GM12878 (cell line): ENCODE data around the gene ACAT2.
"Not testable (repeated sequence)": the region's sequence is repeated elsewhere in the genome, so short reads cannot be mapped to it uniquely, and the experiment has no call there.

ENCODE experiments used
- EP300 ChIP-seq, 2 experiments: fragments of 150-350 bp in 1 of 2; IDR thresholded peaks; 2 replicates each; pipeline ENCODE4 v1.6.1; 2011 to 2012; ENCODE audit warnings: low read depth in 2 of 2, low read length in 2 of 2, borderline replicate concordance in 1 of 2, improper control_type of control experiment in 1 of 2, inconsistent platforms in 1 of 2; ENCODE audit not compliant: control insufficient read depth in 1 of 2
- HCFC1 ChIP-seq: fragments of 150-350 bp; IDR thresholded peaks from 2 replicates; pipeline ENCODE4 v1.6.1; 2014; ENCODE audit warnings: low read length
- HDAC6 ChIP-seq: fragments of 200-600 bp; sonication (generic); IDR thresholded peaks from one replicate; pipeline ENCODE4 v1.8.0; 2017; ENCODE audit warnings: antibody characterized with exemption; ENCODE audit not compliant: unreplicated experiment
- MYC ChIP-seq: IDR thresholded peaks from 2 replicates; pipeline ENCODE4 v1.6.1; 2011; ENCODE audit warnings: mild to moderate bottlenecking, low read length, moderate library complexity, inconsistent platforms; ENCODE audit not compliant: insufficient read depth, insufficient replicate concordance, insufficient read length, severe bottlenecking
- RFX5 ChIP-seq: IDR thresholded peaks from 2 replicates; pipeline ENCODE4 v1.6.1; 2011; ENCODE audit warnings: low read depth, low read length, improper control_type of control experiment
- ZNF274 ChIP-seq: IDR thresholded peaks from one replicate; pipeline ENCODE4 v1.8.0; 2011; ENCODE audit not compliant: insufficient read length, insufficient read depth
- TF ChIP-seq, protein P1 (sequence below), 3 experiments: IDR thresholded peaks in 2 of 3; conservative IDR thresholded peaks in 1 of 3; 2 replicates each; pipeline ENCODE4 v1.5.1; 2011; ENCODE audit warnings: low read depth in 3 of 3, low read length in 3 of 3, mild to moderate bottlenecking in 3 of 3, control low read depth in 2 of 3, moderate library complexity in 2 of 3, inconsistent platforms in 1 of 3, mixed read lengths in 1 of 3; ENCODE audit not compliant: control insufficient read depth in 2 of 3, insufficient read depth in 1 of 3; ENCODE audit errors: extremely low read depth in 1 of 3
- TF ChIP-seq, protein P2 (sequence below): IDR thresholded peaks from 2 replicates; pipeline ENCODE4 v1.6.1; 2012; ENCODE audit warnings: low read depth, low read length, improper control_type of control experiment
- TF ChIP-seq, protein P3 (sequence below): IDR thresholded peaks from 2 replicates; pipeline ENCODE4 v1.6.1; 2012; ENCODE audit warnings: mild to moderate bottlenecking, low read depth, low read length

DNA sequence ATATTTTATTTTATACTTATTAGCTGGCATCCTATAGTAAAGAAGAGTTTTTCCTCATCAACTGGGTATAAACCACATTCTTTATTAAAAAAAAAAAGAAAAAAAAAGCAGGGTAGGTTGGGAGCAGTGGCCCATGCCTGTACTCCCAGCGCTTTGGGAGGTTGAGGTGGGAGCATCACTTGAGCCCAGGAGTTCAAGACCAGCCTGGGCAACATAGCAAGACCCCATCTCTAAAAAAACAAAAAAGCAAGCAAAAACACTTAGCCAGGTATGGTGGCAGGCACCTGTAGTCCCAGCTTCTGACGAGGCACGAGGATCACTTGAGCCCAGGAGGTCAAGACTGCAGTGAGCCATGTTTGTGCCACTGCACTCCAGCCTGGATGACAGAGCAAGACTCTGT is 39.9 kb upstream of the ACAT2 start:
- TF ChIP-seq, protein P1, sequence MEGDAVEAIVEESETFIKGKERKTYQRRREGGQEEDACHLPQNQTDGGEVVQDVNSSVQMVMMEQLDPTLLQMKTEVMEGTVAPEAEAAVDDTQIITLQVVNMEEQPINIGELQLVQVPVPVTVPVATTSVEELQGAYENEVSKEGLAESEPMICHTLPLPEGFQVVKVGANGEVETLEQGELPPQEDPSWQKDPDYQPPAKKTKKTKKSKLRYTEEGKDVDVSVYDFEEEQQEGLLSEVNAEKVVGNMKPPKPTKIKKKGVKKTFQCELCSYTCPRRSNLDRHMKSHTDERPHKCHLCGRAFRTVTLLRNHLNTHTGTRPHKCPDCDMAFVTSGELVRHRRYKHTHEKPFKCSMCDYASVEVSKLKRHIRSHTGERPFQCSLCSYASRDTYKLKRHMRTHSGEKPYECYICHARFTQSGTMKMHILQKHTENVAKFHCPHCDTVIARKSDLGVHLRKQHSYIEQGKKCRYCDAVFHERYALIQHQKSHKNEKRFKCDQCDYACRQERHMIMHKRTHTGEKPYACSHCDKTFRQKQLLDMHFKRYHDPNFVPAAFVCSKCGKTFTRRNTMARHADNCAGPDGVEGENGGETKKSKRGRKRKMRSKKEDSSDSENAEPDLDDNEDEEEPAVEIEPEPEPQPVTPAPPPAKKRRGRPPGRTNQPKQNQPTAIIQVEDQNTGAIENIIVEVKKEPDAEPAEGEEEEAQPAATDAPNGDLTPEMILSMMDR (IDR thresholded peaks at IDR 0.05 in 2 of 3, conservative IDR thresholded peaks at IDR 0.05 in 1 of 3; ENCODE audit: control insufficient read depth in 2 of 3, extremely low read depth in 1 of 3, insufficient read depth in 1 of 3, low read depth in 3 of 3, low read length in 3 of 3), result not testable (repeated sequence)
- TF ChIP-seq, protein P2, sequence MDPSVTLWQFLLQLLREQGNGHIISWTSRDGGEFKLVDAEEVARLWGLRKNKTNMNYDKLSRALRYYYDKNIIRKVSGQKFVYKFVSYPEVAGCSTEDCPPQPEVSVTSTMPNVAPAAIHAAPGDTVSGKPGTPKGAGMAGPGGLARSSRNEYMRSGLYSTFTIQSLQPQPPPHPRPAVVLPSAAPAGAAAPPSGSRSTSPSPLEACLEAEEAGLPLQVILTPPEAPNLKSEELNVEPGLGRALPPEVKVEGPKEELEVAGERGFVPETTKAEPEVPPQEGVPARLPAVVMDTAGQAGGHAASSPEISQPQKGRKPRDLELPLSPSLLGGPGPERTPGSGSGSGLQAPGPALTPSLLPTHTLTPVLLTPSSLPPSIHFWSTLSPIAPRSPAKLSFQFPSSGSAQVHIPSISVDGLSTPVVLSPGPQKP, result not testable (repeated sequence)
- not testable (repeated sequence) for TF ChIP-seq RFX5; HDAC6; MYC; EP300 (IDR thresholded peaks at IDR 0.05; ENCODE audit: borderline replicate concordance in 1 of 2, control insufficient read depth in 1 of 2, low read depth in 2 of 2, low read length in 2 of 2); HCFC1; ZNF274
- TF ChIP-seq, protein P3, sequence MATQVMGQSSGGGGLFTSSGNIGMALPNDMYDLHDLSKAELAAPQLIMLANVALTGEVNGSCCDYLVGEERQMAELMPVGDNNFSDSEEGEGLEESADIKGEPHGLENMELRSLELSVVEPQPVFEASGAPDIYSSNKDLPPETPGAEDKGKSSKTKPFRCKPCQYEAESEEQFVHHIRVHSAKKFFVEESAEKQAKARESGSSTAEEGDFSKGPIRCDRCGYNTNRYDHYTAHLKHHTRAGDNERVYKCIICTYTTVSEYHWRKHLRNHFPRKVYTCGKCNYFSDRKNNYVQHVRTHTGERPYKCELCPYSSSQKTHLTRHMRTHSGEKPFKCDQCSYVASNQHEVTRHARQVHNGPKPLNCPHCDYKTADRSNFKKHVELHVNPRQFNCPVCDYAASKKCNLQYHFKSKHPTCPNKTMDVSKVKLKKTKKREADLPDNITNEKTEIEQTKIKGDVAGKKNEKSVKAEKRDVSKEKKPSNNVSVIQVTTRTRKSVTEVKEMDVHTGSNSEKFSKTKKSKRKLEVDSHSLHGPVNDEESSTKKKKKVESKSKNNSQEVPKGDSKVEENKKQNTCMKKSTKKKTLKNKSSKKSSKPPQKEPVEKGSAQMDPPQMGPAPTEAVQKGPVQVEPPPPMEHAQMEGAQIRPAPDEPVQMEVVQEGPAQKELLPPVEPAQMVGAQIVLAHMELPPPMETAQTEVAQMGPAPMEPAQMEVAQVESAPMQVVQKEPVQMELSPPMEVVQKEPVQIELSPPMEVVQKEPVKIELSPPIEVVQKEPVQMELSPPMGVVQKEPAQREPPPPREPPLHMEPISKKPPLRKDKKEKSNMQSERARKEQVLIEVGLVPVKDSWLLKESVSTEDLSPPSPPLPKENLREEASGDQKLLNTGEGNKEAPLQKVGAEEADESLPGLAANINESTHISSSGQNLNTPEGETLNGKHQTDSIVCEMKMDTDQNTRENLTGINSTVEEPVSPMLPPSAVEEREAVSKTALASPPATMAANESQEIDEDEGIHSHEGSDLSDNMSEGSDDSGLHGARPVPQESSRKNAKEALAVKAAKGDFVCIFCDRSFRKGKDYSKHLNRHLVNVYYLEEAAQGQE, result not testable (repeated sequence)
